Bronchial epithelial cell (primary cell): ENCODE results near the gene UGT1A6. TPM values are rescaled to one million over a fixed set of nuclear protein-coding genes. Genes with fewer than 3 reads are reported as not detected.

ENCODE experiments used
- DNase-seq: peaks from one replicate; pipeline ENCODE4 v3.0.0-alpha.2; 2010; ENCODE audit warnings: low read depth
- FAIRE-seq: peaks from 2 replicates; lab custom pipeline; 2011; peaks lifted over from hg19 to GRCh38; lab: Jason Lieb, UNC
- H3K27me3 ChIP-seq: 2 replicates; pipeline ENCODE4 v1.5.1; 2011; ENCODE audit warnings: low read length; ENCODE audit not compliant: control insufficient read depth, insufficient read depth
- H3K36me3 ChIP-seq: 2 replicates; pipeline ENCODE4 v1.5.1; 2011; ENCODE audit warnings: low read length; ENCODE audit not compliant: control insufficient read depth, insufficient read depth
- H3K4me3 ChIP-seq: 2 replicates; pipeline ENCODE4 v1.5.1; 2011; ENCODE audit warnings: mild to moderate bottlenecking, low read depth, low read length, control low read depth
- total RNA-seq: library from RNA; depleted of rRNA; stranded (reverse); fragments of >200 nt; gene quantifications from 2 replicates; pipeline ENCODE4 v1.2.1, GENCODE V29; 2014
- TF ChIP-seq, protein P1 (sequence below): IDR thresholded peaks from 2 replicates; pipeline ENCODE4 v1.5.1; 2011; ENCODE audit warnings: mild to moderate bottlenecking, moderate library complexity, low read length, control low read depth, inconsistent platforms; ENCODE audit not compliant: insufficient read depth, severe bottlenecking

UGT1A6 gene
- total RNA-seq, 1 donor from 2014 or later, result 12.9 TPM

GRCh38 chr2:233773854-233774253, 81.2 kb downstream of the UGT1A6 start:
- H3K36me3 ChIP-seq, result peaks cover 3% of the 10 kb centered on the region
- no peak for DNase-seq
- peak; percentile 18 for FAIRE-seq
- no peaks in the 10 kb centered on the region for H3K27me3 ChIP-seq
- no peak overlapping the region for H3K4me3 ChIP-seq
- TF ChIP-seq, protein P1, sequence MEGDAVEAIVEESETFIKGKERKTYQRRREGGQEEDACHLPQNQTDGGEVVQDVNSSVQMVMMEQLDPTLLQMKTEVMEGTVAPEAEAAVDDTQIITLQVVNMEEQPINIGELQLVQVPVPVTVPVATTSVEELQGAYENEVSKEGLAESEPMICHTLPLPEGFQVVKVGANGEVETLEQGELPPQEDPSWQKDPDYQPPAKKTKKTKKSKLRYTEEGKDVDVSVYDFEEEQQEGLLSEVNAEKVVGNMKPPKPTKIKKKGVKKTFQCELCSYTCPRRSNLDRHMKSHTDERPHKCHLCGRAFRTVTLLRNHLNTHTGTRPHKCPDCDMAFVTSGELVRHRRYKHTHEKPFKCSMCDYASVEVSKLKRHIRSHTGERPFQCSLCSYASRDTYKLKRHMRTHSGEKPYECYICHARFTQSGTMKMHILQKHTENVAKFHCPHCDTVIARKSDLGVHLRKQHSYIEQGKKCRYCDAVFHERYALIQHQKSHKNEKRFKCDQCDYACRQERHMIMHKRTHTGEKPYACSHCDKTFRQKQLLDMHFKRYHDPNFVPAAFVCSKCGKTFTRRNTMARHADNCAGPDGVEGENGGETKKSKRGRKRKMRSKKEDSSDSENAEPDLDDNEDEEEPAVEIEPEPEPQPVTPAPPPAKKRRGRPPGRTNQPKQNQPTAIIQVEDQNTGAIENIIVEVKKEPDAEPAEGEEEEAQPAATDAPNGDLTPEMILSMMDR, result no peak

- FAIRE-seq (no peak), DNase-seq (no peak)
These were observed 82.7 kb downstream of the UGT1A6 start for GRCh38 chr2:233775414-233775813.

DNA sequence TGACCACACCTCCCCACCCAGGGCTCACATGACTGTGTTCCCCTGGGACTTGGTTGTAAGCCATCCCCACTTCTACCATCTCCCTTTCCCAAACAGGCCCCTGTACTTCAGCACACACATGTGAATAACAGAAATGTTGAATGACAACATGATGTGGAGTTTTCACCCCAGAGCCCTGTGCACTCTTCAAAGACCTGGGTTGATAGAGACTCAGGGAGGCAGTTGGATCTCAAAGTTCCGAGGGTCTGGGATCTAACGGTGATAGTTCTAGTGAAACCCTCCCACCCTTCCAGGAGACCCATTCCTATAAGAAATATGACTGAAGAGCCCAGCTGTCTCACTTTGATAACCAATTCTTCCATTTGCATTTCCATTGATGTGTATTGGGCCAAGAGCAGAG, 85.3 kb downstream of the UGT1A6 start, which contains the start of gene MROH2A:
Gene MROH2A (plus strand): TSS at position 301 of the 400 bp plus-strand sequence. CDS start 1,029 bp downstream, outside the sequence.
- TF ChIP-seq, protein P1, result no peak
- DNase-seq (no peak), FAIRE-seq (no peak)
- H3K36me3 ChIP-seq, result no peaks in the 10 kb centered on the region
- H3K27me3 ChIP-seq, result no peaks in the 10 kb centered on the region
- H3K4me3 ChIP-seq, result no peak within 1 kb of the TSS

More at GRCh38 chr2:233775414-233775813, 82.7 kb downstream of the UGT1A6 start:
- Histone ChIP-seq H3K36me3 (peaks cover 1% of the 10 kb centered on the region), H3K27me3 (no peaks in the 10 kb centered on the region), H3K4me3 (no peak overlapping the region)
- TF ChIP-seq, protein P1, result no peak

GRCh38 chr2:233779722-233780121, 87.0 kb downstream of the UGT1A6 start:
- FAIRE-seq, result peak; percentile 18
- H3K27me3 ChIP-seq, result no peaks in the 10 kb centered on the region

DNA sequence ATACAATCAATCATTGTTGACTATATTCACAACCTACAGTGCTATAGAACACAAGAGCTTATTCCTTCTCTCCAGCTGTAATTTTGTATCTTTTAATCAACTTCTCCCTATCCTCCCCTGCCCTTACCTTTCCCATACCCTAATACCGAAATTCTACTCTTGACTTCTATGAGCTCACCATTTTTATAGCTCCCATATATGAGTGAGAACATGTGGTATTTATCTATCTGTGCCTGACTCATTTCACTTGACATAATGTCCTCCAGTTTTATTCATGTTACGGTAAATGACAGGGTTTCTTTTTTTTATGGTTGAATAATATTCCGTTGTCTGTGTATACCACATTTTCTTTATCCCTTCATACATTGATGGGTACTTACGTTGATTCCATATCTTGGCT, 88.1 kb downstream of the UGT1A6 start:
- FAIRE-seq, result no peak
- no peaks in the 10 kb centered on the region for H3K36me3 ChIP-seq
- no peak overlapping the region for H3K4me3 ChIP-seq
- TF ChIP-seq, protein P1, result no peak
- no peak for DNase-seq
- no peaks in the 10 kb centered on the region for H3K27me3 ChIP-seq

More at GRCh38 chr2:233779722-233780121, 87.0 kb downstream of the UGT1A6 start:
- H3K36me3 ChIP-seq, result no peaks in the 10 kb centered on the region
- DNase-seq, result no peak
- H3K4me3 ChIP-seq, result no peak overlapping the region
- TF ChIP-seq, protein P1, result no peak

GRCh38 chr2:233789554-233789953, 96.9 kb downstream of the UGT1A6 start:
- DNase-seq, result no peak
- H3K27me3 ChIP-seq, result no peaks in the 10 kb centered on the region
- H3K4me3 ChIP-seq, result no peak overlapping the region
- TF ChIP-seq, protein P1, result no peak
- H3K36me3 ChIP-seq, result no peaks in the 10 kb centered on the region
- FAIRE-seq, result no peak
